Left ventricle myocardium inferior (tissue), 1 donor: ENCODE data around the gene AP1B1. TPM values are rescaled to one million over a fixed set of nuclear protein-coding genes. Genes with fewer than 3 reads are reported as not detected.

Source experiments
- DNase-seq: peaks from one replicate; pipeline ENCODE4 v3.0.0-alpha.2; 2020
- H3K27ac ChIP-seq: fragments of 200-600 bp; replicated peaks from 2 replicates; pipeline ENCODE4 v1.8.0; 2021
- H3K27me3 ChIP-seq: fragments of 200-600 bp; 2 replicates; pipeline ENCODE4 v1.8.0; 2021; ENCODE audit warnings: low read depth
- H3K36me3 ChIP-seq: fragments of 200-600 bp; 2 replicates; pipeline ENCODE4 v1.8.0; 2021
- H3K4me1 ChIP-seq: fragments of 200-600 bp; 2 replicates; pipeline ENCODE4 v1.8.0; 2021
- H3K4me3 ChIP-seq: fragments of 200-600 bp; 2 replicates; pipeline ENCODE4 v1.8.0; 2021; ENCODE audit warnings: mild to moderate bottlenecking, moderate library complexity
- H3K9me3 ChIP-seq: fragments of 200-600 bp; replicated peaks from 2 replicates; pipeline ENCODE4 v1.8.0; 2021
- CTCF ChIP-seq: fragments of 200-600 bp; IDR thresholded peaks from 2 replicates; pipeline ENCODE4 v1.8.0; 2021; ENCODE audit warnings: antibody characterized with exemption, mild to moderate bottlenecking, borderline replicate concordance
- intact Hi-C: fragments of 100-400 bp; cut with micrococcal nuclease; formaldehyde crosslinking; loops from one replicate; pipeline ENCODE4 v1.11.0; 2022
- long read RNA-seq: library from polyadenylated mRNA; unstranded; transcript quantifications from one replicate; pipeline ENCODE4 v2.0.0, GENCODE V29; 2021
- total RNA-seq: library from RNA; stranded (reverse); fragmentation: NEBNext Ultra II Directional; extraction: Animal tissue kit (Norgen Biotek cat#: 25700); gene quantifications from one replicate; pipeline ENCODE4 v1.2.1, GENCODE V29; 2021
- donor health status: DM: no; HTN: yes; CAD: no; lungs with severe emphysema.

Gene AP1B1
- total RNA-seq: 28.2 TPM
- long read RNA-seq, full-length matches to known transcripts: 8 of 36 reads
- long read RNA-seq, partial matches to known transcripts: 10 of 36 reads
- long read RNA-seq, other reads (novel, unspliced or antisense): 18 of 36 reads

GRCh38 chr22:29387921-29388758 is at the start of gene AP1B1:
TSS of gene AP1B1 (minus strand) at chr22:29388570. CDS start at chr22:29367243, 21,327 bp downstream.
- no peaks in the 10 kb centered on the region for H3K36me3 ChIP-seq
- H3K27me3 ChIP-seq: no peaks in the 10 kb centered on the region
- H3K4me3 ChIP-seq: peak within 1 kb of the TSS; percentile 90
- intact Hi-C loops: no loop called here
- H3K4me1 ChIP-seq: peaks cover 45% of the 10 kb centered on the region
- peak; percentile 95 for DNase-seq
- no peak for TF ChIP-seq CTCF
- H3K9me3 ChIP-seq: no peaks in the 10 kb centered on the region
- peak within 1 kb of the TSS; percentile 93 for H3K27ac ChIP-seq

- intact Hi-C loops: no loop called here
Measured at GRCh38 chr22:29435236-29436136, 47.1 kb upstream of the AP1B1 start.

GRCh38 chr22:29434288-29434687 is 45.9 kb upstream of the AP1B1 start:
- Histone ChIP-seq H3K9me3 (no peaks in the 10 kb centered on the region), H3K4me1 (no peaks in the 10 kb centered on the region), H3K36me3 (no peaks in the 10 kb centered on the region), H3K27ac (no peak overlapping the region), H3K4me3 (no peak overlapping the region), H3K27me3 (peaks cover 52% of the 10 kb centered on the region)
- no peak for DNase-seq
- TF ChIP-seq CTCF: no peak
- intact Hi-C loops: no loop called here

More at GRCh38 chr22:29435236-29436136, 47.1 kb upstream of the AP1B1 start:
- H3K27me3 ChIP-seq: peaks cover 50% of the 10 kb centered on the region
- H3K27ac ChIP-seq: no peak overlapping the region
- no peak overlapping the region for H3K4me3 ChIP-seq
- DNase-seq: no peak
- TF ChIP-seq CTCF: no peak
- no peaks in the 10 kb centered on the region for H3K36me3 ChIP-seq
- H3K4me1 ChIP-seq: no peaks in the 10 kb centered on the region
- H3K9me3 ChIP-seq: no peaks in the 10 kb centered on the region

GRCh38 chr22:29433856-29434255 is 45.5 kb upstream of the AP1B1 start:
- Histone ChIP-seq H3K9me3 (no peaks in the 10 kb centered on the region), H3K36me3 (no peaks in the 10 kb centered on the region), H3K4me3 (no peak overlapping the region), H3K4me1 (no peaks in the 10 kb centered on the region), H3K27me3 (peaks cover 52% of the 10 kb centered on the region), H3K27ac (no peak overlapping the region)
- no peak for DNase-seq
- no peak for TF ChIP-seq CTCF
- intact Hi-C loops: no loop called here

- no peak for DNase-seq
- no peaks in the 10 kb centered on the region for H3K4me1 ChIP-seq
- H3K36me3 ChIP-seq: no peaks in the 10 kb centered on the region
- no peak overlapping the region for H3K27ac ChIP-seq
- H3K9me3 ChIP-seq: no peaks in the 10 kb centered on the region
- H3K27me3 ChIP-seq: peaks cover 52% of the 10 kb centered on the region
- no peak for TF ChIP-seq CTCF
- H3K4me3 ChIP-seq: no peak overlapping the region
- intact Hi-C loops: no loop called here
Measured at GRCh38 chr22:29431986-29432385, 43.6 kb upstream of the AP1B1 start.
